ENCODE measurements around the gene GTF2IRD1. TPM values are rescaled to one million over a fixed set of nuclear protein-coding genes. Genes with fewer than 3 reads are reported as not detected.
A peak's percentile ranks its signal among the peaks of the same experiment; 100 is the strongest.
"Not testable (repeated sequence)": the region's sequence is repeated elsewhere in the genome, so short reads cannot be mapped to it uniquely, and the experiment has no call there.

GTF2IRD1 gene
- total and polyA plus RNA-seq, 3 donors from 2014 or later, result 15.1 to 24.7 (median 22.4) TPM

- Histone ChIP-seq H3K9me3 (no peaks in the 10 kb centered on the region), H3K4me1 (peaks cover 17% of the 10 kb centered on the region), H3K36me3 (ENCODE audit: low read depth, missing control alignments) (no peaks in the 10 kb centered on the region), H3K4me3 (no peak overlapping the region), H3K27ac (no peak overlapping the region), H3K27me3 (no peaks in the 10 kb centered on the region)
- intact Hi-C loops (cut with DNase I; ENCODE audit: low total_unique reads), result no loop called here
- TF ChIP-seq POLR2A (IDR thresholded peaks at IDR 0.05) (no peak), CTCF (IDR thresholded peaks at IDR 0.05) (no peak)
- WGBS, 2 donors, result 78 to 85% methylated on average over 8 of the region's 8 CpGs
- no peak for DNase-seq
These were observed 178.8 kb downstream of the GTF2IRD1 start for GRCh38 chr7:74632505-74632904.

GRCh38 chr7:74633451-74633921 lies 179.8 kb downstream of the GTF2IRD1 start:
- Histone ChIP-seq H3K27ac (no peak overlapping the region), H3K4me3 (no peak overlapping the region), H3K4me1 (peaks cover 8% of the 10 kb centered on the region), H3K9me3 (no peaks in the 10 kb centered on the region), H3K27me3 (no peaks in the 10 kb centered on the region), H3K36me3 (ENCODE audit: low read depth, missing control alignments) (no peaks in the 10 kb centered on the region)
- DNase-seq, result peak; percentile 52
- TF ChIP-seq POLR2A (IDR thresholded peaks at IDR 0.05), result no peak
- no peak for TF ChIP-seq CTCF (IDR thresholded peaks at IDR 0.05)
- 65 to 79% methylated on average over 7 to 9 of the region's 9 CpGs for WGBS, 2 donors
- intact Hi-C loops (cut with DNase I; ENCODE audit: low total_unique reads), result no loop called here

- Histone ChIP-seq H3K4me1 (peaks cover 6% of the 10 kb centered on the region), H3K9me3 (no peaks in the 10 kb centered on the region), H3K27ac (no peak overlapping the region), H3K4me3 (no peak overlapping the region), H3K36me3 (ENCODE audit: low read depth, missing control alignments) (no peaks in the 10 kb centered on the region), H3K27me3 (no peaks in the 10 kb centered on the region)
- no peak for DNase-seq
- 96 to 100% methylated on average over 3 to 7 of the region's 7 CpGs for WGBS, 2 donors
- intact Hi-C loops (cut with DNase I; ENCODE audit: low total_unique reads), result no loop called here
- TF ChIP-seq POLR2A (IDR thresholded peaks at IDR 0.05) (no peak), CTCF (IDR thresholded peaks at IDR 0.05) (no peak)
These were observed 184.0 kb downstream of the GTF2IRD1 start for GRCh38 chr7:74637745-74638144.

GRCh38 chr7:74650055-74650454 lies 196.3 kb downstream of the GTF2IRD1 start:
- H3K27me3 ChIP-seq; H3K36me3 ChIP-seq (ENCODE audit: low read depth, missing control alignments); H3K9me3 ChIP-seq; intact Hi-C loops (cut with DNase I; ENCODE audit: low total_unique reads); H3K4me1 ChIP-seq; H3K27ac ChIP-seq; H3K4me3 ChIP-seq: not testable (repeated sequence)
- peak; percentile 63 for DNase-seq
- 24 to 38% methylated on average over 11 of the region's 11 CpGs for WGBS, 2 donors

GRCh38 chr7:74650493-74651132 lies 196.9 kb downstream of the GTF2IRD1 start:
- H3K9me3 ChIP-seq; H3K36me3 ChIP-seq (ENCODE audit: low read depth, missing control alignments); intact Hi-C loops (cut with DNase I; ENCODE audit: low total_unique reads); H3K4me1 ChIP-seq; H3K4me3 ChIP-seq; H3K27me3 ChIP-seq; DNase-seq: not testable (repeated sequence)
- peak overlapping the region in 1 of 2 donors; percentile 48 for H3K27ac ChIP-seq
- WGBS, 2 donors, result 59 to 60% methylated on average over 4 to 8 of the region's 9 CpGs

- H3K27me3 ChIP-seq; DNase-seq; H3K27ac ChIP-seq; H3K36me3 ChIP-seq (ENCODE audit: low read depth, missing control alignments); H3K4me1 ChIP-seq; H3K9me3 ChIP-seq; intact Hi-C loops (cut with DNase I; ENCODE audit: low total_unique reads); H3K4me3 ChIP-seq: not testable (repeated sequence)
- 90 to 94% methylated on average over 12 of the region's 12 CpGs for WGBS, 2 donors
These were observed 197.4 kb downstream of the GTF2IRD1 start for GRCh38 chr7:74651133-74651504.

Small RNAs within 50 kb of the gene (small RNA-seq; reads per million reads assigned to genes)
- gene RNA5SP233, result 0 reads per million in 2 donors

Other genes starting within 250 kb of the GTF2IRD1 start
- 1 to 10 TPM; 2.4 to 4.3 TPM for gene LAT2, start 243.9 kb upstream of the GTF2IRD1 start, total RNA-seq
- gene LAT2, start 243.9 kb upstream of the GTF2IRD1 start, polyA plus RNA-seq (ENCODE audit: insufficient read depth, low read depth, low replicate concordance), result 5.1 TPM
- 10 to 100 TPM; 10.8 to 15.2 TPM for gene RFC2, start 199.5 kb upstream of the GTF2IRD1 start, total RNA-seq
- 29.2 TPM for gene RFC2, start 199.5 kb upstream of the GTF2IRD1 start, polyA plus RNA-seq (ENCODE audit: insufficient read depth, low read depth, low replicate concordance)
- 10 to 100 TPM; 16.5 to 19.8 TPM for gene CLIP2, start 164.5 kb upstream of the GTF2IRD1 start, total RNA-seq
- 8.5 TPM for gene CLIP2, start 164.5 kb upstream of the GTF2IRD1 start, polyA plus RNA-seq (ENCODE audit: insufficient read depth, low read depth, low replicate concordance)
- gene GTF2I, start 203.8 kb downstream of the GTF2IRD1 start, total RNA-seq, result 100 to 1,000 TPM; 208 to 210 TPM
- gene GTF2I, start 203.8 kb downstream of the GTF2IRD1 start, polyA plus RNA-seq (ENCODE audit: insufficient read depth, low read depth, low replicate concordance), result 83.4 TPM

Data from testis (tissue), 3 donors.